Neural cell (in vitro differentiated cells): ENCODE results near the gene SMNDC1. TPM values are rescaled to one million over a fixed set of nuclear protein-coding genes. Genes with fewer than 3 reads are reported as not detected.

ENCODE experiments used
- H2AFZ ChIP-seq: fragments of 200-600, 300-800 bp; sonication (generic), shearing (Covaris generic); 2 replicates; pipeline ENCODE4 v1.6.0; 2014; ENCODE audit warnings: low read depth, mild to moderate bottlenecking, antibody characterized with exemption, low read length, moderate library complexity
- H3F3A ChIP-seq: fragments of 200-600 bp; shearing (Covaris generic); 2 replicates; pipeline ENCODE4 v1.6.1; 2016; ENCODE audit warnings: mild to moderate bottlenecking, moderate library complexity, mixed read lengths, antibody characterized with exemption, low read length; ENCODE audit not compliant: insufficient read depth, poor library complexity, severe bottlenecking
- H3K27ac ChIP-seq: fragments of 200-600, 300-800 bp; sonication (generic), shearing (Covaris generic); 2 replicates; pipeline ENCODE4 v1.5.1; 2014; ENCODE audit warnings: mild to moderate bottlenecking, low read length, moderate library complexity
- H3K27me3 ChIP-seq: fragments of 300-800, 200-600 bp; sonication (generic), shearing (Covaris generic); 2 replicates; pipeline ENCODE4 v1.6.0; 2014; ENCODE audit warnings: mild to moderate bottlenecking, low read depth, low read length, moderate library complexity; ENCODE audit not compliant: insufficient read depth
- H3K36me3 ChIP-seq: fragments of 300-800, 200-600 bp; sonication (generic), shearing (Covaris generic); 2 replicates; pipeline ENCODE4 v1.5.1; 2014; ENCODE audit warnings: mild to moderate bottlenecking, antibody characterized with exemption, low read length, moderate library complexity; ENCODE audit not compliant: insufficient read depth
- H3K4me2 ChIP-seq: fragments of 300-800, 200-600 bp; sonication (generic), shearing (Covaris generic); 2 replicates; pipeline ENCODE4 v1.6.0; 2014; ENCODE audit warnings: mild to moderate bottlenecking, low read length
- H3K4me3 ChIP-seq: fragments of 300-800, 200-600 bp; sonication (generic), shearing (Covaris generic); 2 replicates; pipeline ENCODE4 v1.5.1; 2014; ENCODE audit warnings: mild to moderate bottlenecking, low read length, moderate library complexity
- H3K79me2 ChIP-seq: fragments of 200-600 bp; shearing (Covaris generic); replicated peaks from 2 replicates; pipeline ENCODE4 v1.6.0; 2014; ENCODE audit warnings: mild to moderate bottlenecking, low read length, moderate library complexity; ENCODE audit not compliant: insufficient read depth
- H3K9ac ChIP-seq: fragments of 300-800, 200-600 bp; sonication (generic), shearing (Covaris generic); 2 replicates; pipeline ENCODE4 v1.6.1; 2016; ENCODE audit warnings: mild to moderate bottlenecking, low read length, mixed read lengths
- H3K9me2 ChIP-seq: fragments of 200-600 bp; shearing (Covaris generic); 2 replicates; pipeline ENCODE4 v1.6.1; 2016; ENCODE audit warnings: mild to moderate bottlenecking, low read length, mixed read lengths; ENCODE audit not compliant: insufficient read depth
- H3K9me3 ChIP-seq: fragments of 200-600, 300-800 bp; sonication (generic), shearing (Covaris generic); 2 replicates; pipeline ENCODE4 v1.6.1; 2016; ENCODE audit warnings: mild to moderate bottlenecking, mixed run types, low read length, moderate library complexity, mixed read lengths
- H4K20me1 ChIP-seq: fragments of 200-600 bp; shearing (Covaris generic); 2 replicates; pipeline ENCODE4 v1.6.1; 2016; ENCODE audit warnings: mild to moderate bottlenecking, mixed run types; ENCODE audit not compliant: insufficient read depth
- CTCF ChIP-seq: fragments of 450-650 bp; IDR thresholded peaks from 2 replicates; pipeline ENCODE4 v1.5.1; 2014; ENCODE audit warnings: antibody characterized with exemption, mild to moderate bottlenecking, moderate library complexity; ENCODE audit not compliant: poor library complexity, severe bottlenecking
- EP300 ChIP-seq: fragments of 450-650 bp; conservative IDR thresholded peaks from 2 replicates; pipeline ENCODE4 v1.6.1; 2014; ENCODE audit warnings: antibody characterized with exemption, mild to moderate bottlenecking, moderate library complexity; ENCODE audit not compliant: poor library complexity, severe bottlenecking
- EZH2 ChIP-seq: fragments of 200-600, 300-800 bp; shearing (Covaris generic), sonication (generic); IDR thresholded peaks from 2 replicates; pipeline ENCODE4 v1.6.1; 2014; ENCODE audit warnings: antibody characterized with exemption, low read length, borderline replicate concordance, mild to moderate bottlenecking; ENCODE audit not compliant: insufficient read depth, poor library complexity, severe bottlenecking
- MXI1 ChIP-seq: fragments of 450-650 bp; conservative IDR thresholded peaks from 2 replicates; pipeline ENCODE4 v1.6.1; 2014; ENCODE audit warnings: antibody characterized with exemption, mild to moderate bottlenecking; ENCODE audit not compliant: poor library complexity, severe bottlenecking
- POLR2AphosphoS5 ChIP-seq: IDR thresholded peaks from 2 replicates; pipeline ENCODE4 v1.6.1; 2012
- RAD21 ChIP-seq: fragments of 450-650 bp; conservative IDR thresholded peaks from 2 replicates; pipeline ENCODE4 v1.6.1; 2014; ENCODE audit warnings: antibody characterized with exemption, mild to moderate bottlenecking, moderate library complexity
- REST ChIP-seq: IDR thresholded peaks from 2 replicates; pipeline ENCODE4 v1.6.1; 2012; ENCODE audit warnings: borderline replicate concordance
- SMC3 ChIP-seq: fragments of 450-650 bp; conservative IDR thresholded peaks from 2 replicates; pipeline ENCODE4 v1.6.1; 2014; ENCODE audit warnings: antibody characterized with exemption, mild to moderate bottlenecking, moderate library complexity; ENCODE audit not compliant: poor library complexity
- TAF1 ChIP-seq: IDR thresholded peaks from 2 replicates; pipeline ENCODE4 v1.6.1; 2012; ENCODE audit warnings: low read depth
- polyA plus RNA-seq: library from polyadenylated mRNA; depleted of rRNA; stranded (reverse); fragments of >200 nt; gene quantifications from 2 replicates; pipeline ENCODE4 v1.2.3, GENCODE V29; 2014

Gene SMNDC1
- polyA plus RNA-seq, 1 donor from 2014 or later = 25.9 TPM

DNA sequence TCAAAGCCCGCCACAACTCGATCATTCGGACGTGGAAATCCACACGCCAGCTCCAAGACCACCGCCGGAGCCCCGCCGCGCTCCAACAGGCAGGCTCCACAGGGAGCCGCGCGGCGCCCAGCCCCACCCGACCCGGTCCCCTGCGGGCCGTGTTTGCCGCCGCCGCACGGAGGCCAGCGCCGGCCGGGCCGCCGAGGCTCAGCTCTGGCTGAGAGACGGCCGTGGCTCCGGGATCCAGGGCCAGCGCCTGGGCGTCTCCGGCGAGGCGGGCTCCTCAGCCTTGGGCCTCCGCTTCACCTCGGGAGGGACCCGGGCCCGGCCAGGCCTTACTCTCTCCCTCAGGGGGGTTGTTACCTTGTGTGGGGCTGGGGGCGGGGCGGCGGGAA, 333 bp downstream of the SMNDC1 start:
- peak overlapping the region; percentile 96 for H3K4me2 ChIP-seq
- H2AFZ ChIP-seq = peak overlapping the region; percentile 66
- no peaks in the 10 kb centered on the region for H3K9me2 ChIP-seq
- peak overlapping the region; percentile 90 for H3K4me3 ChIP-seq
- no peaks in the 10 kb centered on the region for H3K27me3 ChIP-seq
- no peaks in the 10 kb centered on the region for H3F3A ChIP-seq
- peaks cover 17% of the 10 kb centered on the region for H3K36me3 ChIP-seq
- peaks cover 45% of the 10 kb centered on the region for H3K79me2 ChIP-seq
- TF ChIP-seq REST (no peak), POLR2AphosphoS5 (no peak), CTCF (no peak), EZH2 (no peak), MXI1 (no peak), RAD21 (no peak), EP300 (no peak), TAF1 (no peak), SMC3 (no peak)
- H3K9ac ChIP-seq = peak overlapping the region; percentile 92
- no peaks in the 10 kb centered on the region for H4K20me1 ChIP-seq
- no peaks in the 10 kb centered on the region for H3K9me3 ChIP-seq
- H3K27ac ChIP-seq = peak overlapping the region; percentile 90

DNA sequence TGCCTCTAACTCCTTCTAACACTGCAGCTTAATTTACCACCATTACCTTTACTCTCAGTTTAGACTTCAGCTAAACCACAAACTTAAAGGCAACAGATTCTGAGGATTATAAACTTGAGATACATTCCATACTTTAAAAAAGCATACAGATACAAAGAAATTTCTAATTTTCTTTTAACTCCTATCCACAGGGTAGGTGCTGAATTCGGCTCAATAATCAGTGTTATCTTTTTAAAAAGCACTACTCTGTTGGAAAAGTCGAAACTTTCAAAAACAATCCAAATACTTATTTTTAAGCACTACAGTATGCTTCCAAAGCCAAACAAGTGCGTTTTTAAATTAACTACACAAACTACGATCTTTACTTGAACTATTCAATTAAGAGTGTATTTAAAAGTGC, 1.0 kb downstream of the SMNDC1 start:
- Histone ChIP-seq H3K9ac (peak overlapping the region; percentile 92), H4K20me1 (no peaks in the 10 kb centered on the region), H3K9me2 (no peaks in the 10 kb centered on the region), H3K27ac (peak overlapping the region; percentile 90), H3K4me3 (peak overlapping the region; percentile 90), H3K79me2 (peaks cover 45% of the 10 kb centered on the region), H3F3A (no peaks in the 10 kb centered on the region), H3K27me3 (no peaks in the 10 kb centered on the region), H2AFZ (no peak overlapping the region), H3K9me3 (no peaks in the 10 kb centered on the region), H3K4me2 (peak overlapping the region; percentile 96), H3K36me3 (peaks cover 17% of the 10 kb centered on the region)
- no peak for TF ChIP-seq CTCF
- no peak for TF ChIP-seq RAD21
- no peak for TF ChIP-seq REST
- no peak for TF ChIP-seq MXI1
- TF ChIP-seq EP300 = no peak
- TF ChIP-seq TAF1 = no peak
- no peak for TF ChIP-seq EZH2
- TF ChIP-seq POLR2AphosphoS5 = no peak
- TF ChIP-seq SMC3 = no peak
